Measurements from ENCODE around the gene CACNA2D4. TPM values are rescaled to one million over a fixed set of nuclear protein-coding genes. Genes with fewer than 3 reads are reported as not detected.

The CACNA2D4 gene
- polyA plus RNA-seq, 1 donor = 3.3 TPM

- no peak for DNase-seq
These were observed 31.9 kb downstream of the CACNA2D4 start for GRCh38 chr12:1886396-1887008.

- DNase-seq = no peak
These were observed 32.7 kb downstream of the CACNA2D4 start for GRCh38 chr12:1885599-1886245.

GRCh38 chr12:1885082-1885596, 33.3 kb downstream of the CACNA2D4 start:
- no peak for DNase-seq

- DNase-seq = no peak
These were observed 33.8 kb downstream of the CACNA2D4 start for GRCh38 chr12:1884651-1885050.

GRCh38 chr12:1883513-1883912, 34.9 kb downstream of the CACNA2D4 start:
- DNase-seq = no peak

- no peak for DNase-seq
These were observed 35.5 kb downstream of the CACNA2D4 start for GRCh38 chr12:1882850-1883470.

GRCh38 chr12:1882405-1882804, 36.0 kb downstream of the CACNA2D4 start:
- DNase-seq = no peak

GRCh38 chr12:1881936-1882335, 36.5 kb downstream of the CACNA2D4 start:
- DNase-seq = no peak

GRCh38 chr12:1881301-1881700, 37.2 kb downstream of the CACNA2D4 start:
- DNase-seq = no peak

GRCh38 chr12:1880876-1881275, 37.6 kb downstream of the CACNA2D4 start:
- DNase-seq = no peak

GRCh38 chr12:1880153-1880845, 38.2 kb downstream of the CACNA2D4 start:
- DNase-seq = no peak

- DNase-seq = no peak
These were observed 38.8 kb downstream of the CACNA2D4 start for GRCh38 chr12:1879633-1880032.

- DNase-seq = no peak
These were observed 39.8 kb downstream of the CACNA2D4 start for GRCh38 chr12:1878695-1879094.

- DNase-seq = no peak
These were observed 40.2 kb downstream of the CACNA2D4 start for GRCh38 chr12:1878214-1878613.

- DNase-seq = no peak
These were observed 41.1 kb downstream of the CACNA2D4 start for GRCh38 chr12:1877169-1877878.

- no peak for DNase-seq
These were observed 42.4 kb downstream of the CACNA2D4 start for GRCh38 chr12:1876086-1876485.

GRCh38 chr12:1875608-1876007, 42.8 kb downstream of the CACNA2D4 start:
- DNase-seq = no peak

- no peak for DNase-seq
These were observed 44.6 kb downstream of the CACNA2D4 start for GRCh38 chr12:1873531-1874510.

GRCh38 chr12:1872448-1872847, 46.0 kb downstream of the CACNA2D4 start:
- DNase-seq = no peak

- DNase-seq = no peak
These were observed 46.5 kb downstream of the CACNA2D4 start for GRCh38 chr12:1872001-1872400.
